GM21576 (cell line): Measurements from ENCODE around the gene PSD2.

Source experiments
- ATAC-seq: cut with Tn5 transposase; IDR thresholded peaks from one replicate; pipeline ENCODE4 v1.9.1; 2021; ENCODE audit warnings: mild to moderate bottlenecking, moderate library complexity; ENCODE audit not compliant: unreplicated experiment

PSD2 gene

DNA sequence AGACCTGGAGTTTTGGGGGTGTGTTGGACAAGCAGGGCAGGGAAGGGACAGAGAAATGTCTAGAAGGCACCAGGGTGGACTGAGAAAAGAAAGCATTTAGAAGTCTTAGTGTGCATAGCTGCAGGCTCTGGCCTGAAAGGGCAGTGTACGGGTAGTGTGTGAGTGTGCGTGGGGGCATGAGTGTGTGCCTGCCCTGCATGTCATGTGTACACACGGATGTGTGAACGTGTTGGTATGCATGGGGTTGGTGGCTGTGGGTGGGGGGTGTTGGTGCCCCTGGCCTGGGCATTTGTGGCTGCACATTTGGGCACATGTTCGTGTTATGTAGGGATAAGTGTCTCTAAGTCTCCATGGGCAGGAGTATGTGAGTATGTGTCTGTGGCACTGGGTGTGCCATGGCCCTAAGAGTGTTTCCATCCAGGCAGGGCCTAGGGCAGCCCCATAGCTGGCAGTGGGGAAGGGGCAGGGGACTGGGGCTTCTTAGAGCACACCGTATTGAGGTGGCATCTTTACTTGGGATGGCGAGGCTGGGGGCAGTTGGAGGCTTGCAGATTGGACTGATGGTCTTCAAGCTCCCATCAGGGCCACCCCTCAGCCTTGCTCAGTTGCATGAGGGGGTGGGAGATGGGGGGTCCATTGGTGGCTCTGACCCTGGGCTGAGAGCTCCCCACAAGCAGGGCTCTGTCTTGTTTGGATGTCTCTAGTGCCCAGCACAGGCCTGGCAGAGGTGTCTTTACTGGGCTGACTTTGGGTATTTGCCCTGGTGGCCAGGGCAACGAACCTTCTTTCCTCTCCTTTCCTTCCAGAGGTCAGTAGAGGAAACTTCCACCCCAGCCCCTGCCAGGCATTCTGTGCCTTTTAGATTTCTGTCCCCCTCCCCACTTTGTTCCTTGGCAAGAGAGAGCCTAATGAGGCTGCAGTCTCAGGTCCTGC is 15.0 kb downstream of the PSD2 start:
- ATAC-seq, result no peak

DNA sequence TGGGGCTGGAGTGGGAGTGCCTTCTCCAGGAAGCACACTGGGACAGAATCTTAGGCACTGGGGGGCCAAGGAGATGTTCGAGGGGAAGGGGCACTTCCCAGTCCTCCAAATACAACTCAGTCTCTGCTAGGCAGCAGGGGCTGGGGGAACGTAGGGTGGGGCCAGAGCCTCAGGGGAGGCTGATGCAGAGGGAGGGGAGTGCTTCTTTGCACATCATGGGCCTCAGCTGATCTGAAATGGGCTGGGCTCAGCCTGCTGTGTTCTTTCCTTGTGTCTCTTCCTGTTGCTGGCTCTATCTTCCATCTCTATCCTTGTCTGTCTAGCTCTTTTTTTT is 15.6 kb downstream of the PSD2 start:
- ATAC-seq, result no peak

DNA sequence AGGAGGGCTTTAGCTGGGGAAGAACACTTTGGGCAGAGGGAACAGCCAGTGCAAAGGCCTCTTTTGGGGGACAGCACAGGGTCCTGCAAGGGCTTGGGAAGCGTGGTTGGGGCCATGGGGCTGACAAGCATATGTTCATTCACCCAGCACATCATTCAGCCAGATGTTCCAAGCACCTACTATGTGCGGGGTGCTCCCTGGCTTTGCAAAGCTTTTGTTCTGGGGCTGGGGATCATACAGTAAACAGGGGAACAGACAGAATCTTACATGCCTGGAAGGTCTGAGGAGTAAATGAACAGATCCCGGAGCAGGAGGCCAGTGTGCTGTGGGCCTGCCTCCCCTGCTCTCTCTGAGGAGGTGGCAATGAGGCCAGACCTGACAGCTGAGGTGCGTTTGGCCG is 16.7 kb downstream of the PSD2 start:
- no peak for ATAC-seq

DNA sequence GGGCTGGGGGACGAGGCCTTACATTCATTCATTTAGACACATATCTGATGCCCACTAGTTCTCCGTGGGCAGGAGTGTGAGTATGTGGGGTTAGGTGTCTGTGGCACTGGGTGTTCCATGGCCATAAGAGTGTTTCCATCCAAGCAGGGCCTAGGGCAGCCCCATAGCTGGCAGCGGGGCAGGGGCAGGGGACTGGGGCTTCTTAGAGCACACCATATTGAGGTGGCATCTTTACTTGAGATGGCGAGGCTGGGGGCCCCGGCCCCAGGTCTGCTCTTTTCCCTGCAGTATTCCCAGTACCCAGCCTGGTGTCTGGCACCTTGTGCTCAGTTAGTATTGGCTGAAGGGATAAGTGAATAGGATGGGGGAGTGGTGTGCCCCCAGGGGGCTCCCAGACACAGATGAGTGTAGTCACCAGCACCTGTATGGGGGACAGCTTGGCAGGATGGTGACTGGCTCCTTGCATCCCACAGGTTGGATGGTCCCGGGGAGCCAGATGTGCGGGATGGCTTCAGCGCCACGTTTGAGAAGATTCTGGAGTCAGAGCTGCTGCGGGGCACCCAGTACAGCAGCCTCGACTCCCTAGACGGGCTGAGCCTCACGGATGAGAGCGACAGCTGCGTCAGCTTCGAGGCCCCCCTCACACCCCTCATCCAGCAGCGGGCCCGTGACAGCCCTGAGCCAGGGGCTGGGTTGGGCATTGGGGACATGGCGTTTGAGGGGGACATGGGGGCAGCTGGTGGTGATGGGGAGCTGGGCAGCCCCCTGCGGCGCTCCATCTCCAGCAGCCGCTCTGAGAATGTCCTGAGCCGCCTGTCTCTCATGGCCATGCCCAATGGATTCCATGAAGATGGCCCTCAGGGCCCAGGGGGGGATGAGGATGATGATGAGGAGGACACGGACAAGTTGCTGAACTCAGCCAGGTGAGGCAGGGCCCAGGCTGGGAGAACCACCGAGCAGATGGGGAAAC is 17.5 kb downstream of the PSD2 start:
- no peak for ATAC-seq

DNA sequence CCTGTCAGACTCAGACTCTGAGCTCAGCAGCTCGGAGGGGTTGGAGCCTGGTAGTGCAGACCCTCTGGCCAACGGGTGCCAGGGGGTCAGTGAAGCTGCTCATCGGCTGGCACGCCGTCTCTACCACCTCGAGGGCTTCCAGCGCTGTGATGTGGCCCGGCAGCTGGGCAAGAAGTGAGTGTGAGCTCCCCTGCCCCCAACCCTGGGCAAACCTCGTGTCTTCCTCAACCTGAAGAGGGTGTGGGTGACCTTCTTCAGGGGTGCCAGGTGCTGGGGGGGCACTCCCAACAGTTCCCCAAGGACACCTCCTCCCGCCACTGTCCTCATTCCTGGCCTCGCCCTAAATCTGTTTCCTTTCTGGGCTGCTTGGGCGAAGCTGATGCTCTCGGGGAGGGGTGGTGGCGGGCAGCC is 18.6 kb downstream of the PSD2 start:
- ATAC-seq, result no peak

DNA sequence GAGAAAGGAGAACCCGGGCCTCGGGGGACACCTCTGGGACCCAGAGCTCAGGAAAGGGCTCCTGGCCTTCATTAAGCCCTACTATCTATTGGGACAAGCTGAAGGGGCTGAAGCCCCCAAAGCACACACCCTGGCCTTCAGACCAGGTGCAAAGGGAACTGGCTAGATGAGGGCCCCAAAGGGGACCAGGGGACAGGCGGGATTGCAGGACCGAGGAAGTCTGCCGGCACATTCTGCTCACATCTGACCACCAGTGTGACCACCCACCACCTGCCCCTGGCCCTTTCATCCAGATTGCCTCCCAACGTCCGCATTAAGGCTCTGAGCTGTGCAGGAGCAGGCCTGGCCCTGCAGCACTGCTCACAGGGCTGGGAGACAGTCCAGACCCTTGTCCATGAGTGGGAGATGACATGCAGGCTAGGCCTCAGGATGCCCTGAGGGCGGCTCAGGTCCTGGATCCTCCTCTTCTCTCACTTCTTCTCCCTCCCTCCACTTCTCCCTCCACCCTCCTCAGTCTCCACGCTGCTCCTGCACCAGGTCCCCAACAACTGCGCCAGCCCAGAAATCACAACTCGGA is 19.2 kb downstream of the PSD2 start:
- no peak for ATAC-seq

DNA sequence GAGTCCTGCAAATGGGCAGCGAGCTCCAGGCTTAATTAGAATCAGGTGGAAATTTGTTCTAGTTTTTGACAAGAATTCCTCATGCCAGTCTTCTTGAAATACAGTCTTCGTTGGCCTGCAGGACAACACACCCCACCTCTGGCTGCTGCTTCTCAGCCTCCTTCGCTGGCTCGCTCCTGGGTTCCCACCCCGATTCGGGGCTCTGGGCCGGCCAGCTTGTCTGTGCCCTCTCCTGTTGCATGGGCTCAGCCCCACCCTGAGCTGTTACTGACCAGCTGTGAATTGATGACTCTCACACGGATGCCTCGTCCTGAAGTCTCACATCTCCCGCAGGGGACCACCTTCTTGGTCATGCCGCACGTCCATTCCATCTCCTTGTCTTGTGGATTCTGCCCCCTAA is 21.0 kb downstream of the PSD2 start:
- ATAC-seq, result no peak

DNA sequence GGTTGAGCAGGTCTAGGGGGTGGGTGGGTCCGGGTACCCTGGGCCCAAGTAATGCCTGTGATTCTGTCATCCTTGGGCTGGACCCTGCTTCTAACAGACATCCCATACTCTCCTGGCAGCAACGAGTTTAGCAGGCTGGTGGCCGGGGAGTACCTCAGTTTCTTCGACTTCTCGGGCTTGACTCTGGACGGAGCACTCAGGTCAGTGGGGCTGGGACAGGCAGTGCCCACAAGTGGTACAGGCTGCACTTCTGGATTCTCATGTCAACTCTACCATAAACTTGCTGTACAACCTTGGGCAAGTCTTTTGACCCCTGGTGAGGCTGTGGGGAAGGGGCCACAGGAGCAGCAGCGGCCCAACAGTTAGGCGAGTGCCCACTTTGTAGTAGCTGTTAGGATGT is 21.8 kb downstream of the PSD2 start:
- ATAC-seq, result no peak

DNA sequence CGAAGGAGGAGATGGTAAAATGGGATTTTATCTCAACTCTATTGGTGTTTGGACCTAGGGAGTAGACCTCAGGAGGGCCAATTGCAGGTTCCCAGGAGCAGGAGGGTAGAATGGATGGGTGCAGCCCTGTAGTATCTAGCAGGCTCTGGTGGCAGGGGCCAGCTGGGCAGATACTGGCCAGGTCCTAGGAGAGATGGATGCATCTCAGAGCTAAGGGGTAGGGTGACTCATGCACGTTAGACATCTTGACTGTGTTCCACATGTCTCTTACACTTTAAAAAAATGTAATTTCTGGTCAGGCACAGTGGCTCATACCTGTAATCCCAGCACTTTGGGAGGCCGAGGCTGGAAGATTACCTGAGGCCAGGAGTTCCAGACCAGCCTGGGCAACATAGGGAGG is 22.4 kb downstream of the PSD2 start:
- no peak for ATAC-seq

DNA sequence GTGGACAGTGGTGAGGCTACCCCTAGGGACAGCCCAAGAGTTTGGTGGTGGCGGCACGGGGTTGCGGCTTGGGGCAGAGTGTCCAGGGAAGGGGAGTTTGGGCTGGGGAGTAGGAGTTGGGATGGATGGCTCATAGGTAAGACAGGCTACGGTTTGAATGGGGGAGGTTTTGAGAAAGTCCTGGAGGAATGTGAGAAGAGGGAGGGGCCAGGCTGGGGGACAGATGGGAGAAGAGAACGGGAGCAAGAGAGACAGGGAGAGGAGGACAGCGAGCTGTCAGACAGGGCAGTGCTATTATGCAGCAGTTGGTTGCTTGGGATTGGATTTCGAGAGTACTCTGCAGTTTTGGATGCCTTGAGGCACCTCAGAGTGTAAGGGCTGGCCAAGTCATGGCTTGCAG is 24.5 kb downstream of the PSD2 start:
- no peak for ATAC-seq

DNA sequence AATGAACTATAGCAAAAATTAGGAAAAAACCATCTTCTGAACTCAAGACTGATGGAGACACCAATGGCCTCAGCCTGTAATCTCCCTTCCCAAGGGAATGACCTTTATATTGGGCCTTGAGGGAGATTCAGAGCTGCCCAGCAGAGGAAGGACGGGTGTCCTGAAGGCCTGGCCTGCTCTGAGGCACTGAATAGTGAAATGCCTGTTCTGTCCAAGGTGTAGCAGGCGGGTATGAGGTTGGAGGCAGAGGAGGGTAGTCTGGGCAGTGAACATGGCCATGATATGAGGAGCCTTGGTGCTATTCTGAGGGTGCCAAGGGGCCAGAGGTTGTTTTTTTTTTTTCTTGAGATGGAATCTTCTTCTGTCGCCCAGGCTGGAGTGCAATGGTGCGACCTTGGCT is 25.0 kb downstream of the PSD2 start:
- no peak for ATAC-seq

DNA sequence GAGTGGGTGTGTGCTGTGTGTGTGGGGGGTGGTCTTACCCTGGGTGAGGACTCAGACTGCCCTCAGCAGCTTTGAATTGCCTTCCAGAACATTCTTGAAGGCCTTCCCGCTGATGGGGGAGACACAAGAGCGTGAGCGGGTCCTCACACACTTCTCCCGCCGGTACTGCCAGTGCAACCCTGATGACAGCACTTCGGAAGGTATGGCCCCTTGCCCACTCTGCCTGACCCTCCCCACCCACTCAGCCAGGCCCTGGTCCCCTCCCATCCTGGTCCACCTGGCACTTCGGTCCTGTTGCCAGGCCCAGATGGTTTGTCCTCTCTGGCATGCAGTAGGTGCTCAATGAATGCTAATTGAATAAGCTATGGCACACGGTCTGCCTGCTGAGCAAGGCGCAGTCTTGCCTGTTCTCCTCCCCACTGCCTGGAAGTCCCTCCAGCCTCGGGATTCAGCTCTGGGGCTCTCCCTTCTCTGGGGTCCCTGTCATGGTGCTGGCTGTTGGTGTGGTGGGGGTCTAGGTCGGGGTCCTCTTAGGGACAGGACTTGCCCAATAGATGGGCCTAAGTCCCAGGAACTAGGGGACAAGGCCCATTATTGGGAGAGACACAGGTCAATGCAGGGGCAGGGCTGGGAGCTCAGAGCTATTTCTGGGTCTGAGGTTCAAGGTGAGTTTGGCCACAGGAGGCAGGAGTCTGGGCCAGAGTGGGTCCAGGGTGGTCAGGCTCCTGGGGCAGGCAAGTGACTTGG is 26.4 kb downstream of the PSD2 start:
- no peak for ATAC-seq

DNA sequence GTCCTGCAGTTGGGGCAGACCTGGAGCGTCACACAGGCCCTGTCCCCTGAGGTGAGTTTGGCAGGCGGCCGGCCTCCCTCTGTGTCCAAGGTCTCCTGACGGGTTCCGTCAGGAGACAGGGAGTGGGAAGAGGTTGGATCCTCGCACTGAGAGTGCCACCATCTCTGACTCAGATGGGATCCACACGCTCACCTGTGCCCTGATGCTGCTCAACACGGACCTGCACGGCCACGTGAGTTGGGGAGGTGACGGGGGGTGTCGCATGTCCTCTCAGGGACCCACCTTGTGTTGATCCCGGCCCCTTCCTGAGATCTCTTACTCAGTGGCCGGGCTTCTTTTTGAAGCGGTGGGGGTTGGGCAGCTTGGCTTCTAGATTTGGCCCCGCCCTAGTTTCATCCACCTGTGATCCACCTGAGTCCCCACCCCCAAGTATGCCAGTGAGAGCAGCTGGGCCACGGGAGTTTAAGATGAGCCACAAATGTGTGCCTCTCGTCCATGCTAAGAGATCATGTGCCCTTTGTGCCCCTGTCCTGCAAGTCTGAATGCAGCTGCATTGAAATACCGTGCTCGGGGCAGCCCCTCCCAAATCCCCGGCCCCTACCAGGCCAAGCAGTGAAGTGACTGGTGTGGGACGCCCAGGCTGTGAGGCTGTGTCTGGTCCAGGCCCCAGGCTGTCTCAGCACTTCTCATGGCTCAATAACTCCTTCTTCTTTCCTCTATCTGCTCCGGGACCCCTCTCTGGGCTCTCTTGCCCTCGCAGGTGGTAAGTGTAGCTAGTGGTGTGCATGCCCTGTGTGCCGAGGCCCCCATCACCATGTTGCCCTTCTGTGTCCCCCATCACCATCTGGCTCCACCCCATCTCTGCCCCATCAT is 27.2 kb downstream of the PSD2 start:
- ATAC-seq, result no peak

DNA sequence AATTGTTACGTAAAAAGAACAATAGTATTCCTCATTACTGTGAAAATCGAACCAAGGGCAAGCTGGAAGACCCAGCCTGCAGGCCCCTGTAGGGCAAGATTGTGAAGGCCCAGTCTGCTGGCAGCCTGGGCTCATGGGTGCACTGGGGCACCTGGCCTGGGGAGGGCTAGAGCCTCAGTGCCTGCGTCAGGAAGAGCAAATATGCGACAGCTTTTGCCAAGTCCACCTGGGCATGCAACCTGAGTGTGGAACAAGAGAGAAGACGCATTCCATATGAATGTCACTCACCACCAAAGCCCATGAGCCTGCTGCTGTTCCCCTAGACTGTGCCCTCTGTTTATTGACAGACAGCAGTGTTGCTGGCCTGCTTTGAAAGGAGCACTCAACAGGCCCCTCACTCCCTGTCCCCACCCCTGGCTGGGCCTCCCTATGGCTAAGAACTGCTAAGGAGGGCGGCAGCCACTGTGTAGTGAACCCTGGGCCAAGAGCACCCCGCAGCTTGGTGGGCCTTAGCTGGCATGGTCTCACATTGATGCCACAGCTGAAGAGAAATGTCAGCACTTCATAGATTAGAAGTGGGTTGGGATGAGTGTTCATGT is 28.2 kb downstream of the PSD2 start:
- no peak for ATAC-seq

DNA sequence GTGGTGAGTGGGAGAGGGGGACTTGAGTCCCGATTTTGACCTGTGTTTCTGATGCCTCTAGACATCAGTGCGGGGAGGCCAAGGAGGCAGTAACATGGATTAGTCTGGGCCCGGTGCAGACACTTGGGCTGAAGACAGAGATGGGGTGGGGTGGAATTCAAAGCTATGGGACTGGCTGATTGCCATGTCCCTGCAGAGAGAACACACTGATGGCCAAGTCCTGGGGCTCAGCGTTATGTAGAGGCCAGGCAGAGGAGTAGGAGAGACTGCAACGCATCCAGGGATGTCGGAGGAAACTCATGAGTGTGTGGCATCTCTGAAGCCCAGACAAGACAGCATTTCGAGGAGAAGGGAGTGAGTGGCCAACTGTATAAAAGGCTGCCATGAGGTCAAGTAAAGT is 30.1 kb downstream of the PSD2 start:
- ATAC-seq, result no peak

DNA sequence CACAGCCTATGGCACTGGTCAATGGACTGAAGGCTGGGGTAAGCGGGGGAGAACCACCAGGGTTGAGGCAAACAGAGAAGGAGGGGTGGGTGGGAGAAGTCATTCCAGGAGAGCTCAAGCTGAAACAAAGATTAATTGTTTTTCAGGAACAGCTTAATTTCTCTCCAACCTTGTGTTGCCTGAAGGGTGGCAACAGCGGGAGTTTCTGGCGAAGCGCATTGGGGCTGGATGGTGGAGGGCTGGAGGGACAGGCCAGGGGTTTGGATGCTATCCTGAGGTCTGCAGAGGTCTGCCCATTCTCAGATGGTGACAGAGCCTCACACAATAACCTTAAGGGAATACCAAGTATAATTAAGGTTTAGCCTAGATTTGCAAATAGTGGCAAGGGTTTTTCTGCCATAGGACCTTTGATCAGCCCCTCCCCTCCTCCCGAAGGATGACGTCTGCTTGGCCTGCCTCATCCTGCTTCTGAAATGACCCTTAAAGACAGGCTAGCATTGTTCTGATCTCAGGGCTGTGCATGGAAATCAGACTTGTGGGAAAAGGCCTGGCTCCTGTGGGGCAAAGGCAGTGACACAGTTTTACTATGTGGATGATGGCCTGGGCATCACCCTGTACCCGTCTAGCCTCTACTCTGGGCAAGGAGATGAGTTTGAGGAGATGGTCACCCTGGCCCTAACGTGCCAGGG is 32.7 kb downstream of the PSD2 start:
- ATAC-seq, result no peak

DNA sequence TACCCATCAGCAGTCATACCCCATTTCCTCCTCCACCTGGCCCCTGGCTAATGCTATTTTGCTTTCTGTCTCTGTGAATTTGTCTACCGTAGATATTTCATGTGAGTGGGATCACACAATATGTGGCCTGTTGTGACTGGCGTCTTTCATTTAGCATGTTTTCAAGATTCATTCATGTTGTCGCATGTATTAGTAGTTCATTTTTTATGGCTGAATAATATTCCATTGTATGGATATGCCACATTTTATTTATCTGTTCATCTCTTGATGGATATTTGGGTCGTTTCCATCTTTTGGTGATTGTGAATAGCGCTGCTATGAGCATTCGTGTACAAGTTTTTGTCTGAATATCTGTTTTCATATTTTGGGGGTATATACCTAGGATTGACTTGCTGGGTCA is 33.9 kb downstream of the PSD2 start:
- no peak for ATAC-seq

DNA sequence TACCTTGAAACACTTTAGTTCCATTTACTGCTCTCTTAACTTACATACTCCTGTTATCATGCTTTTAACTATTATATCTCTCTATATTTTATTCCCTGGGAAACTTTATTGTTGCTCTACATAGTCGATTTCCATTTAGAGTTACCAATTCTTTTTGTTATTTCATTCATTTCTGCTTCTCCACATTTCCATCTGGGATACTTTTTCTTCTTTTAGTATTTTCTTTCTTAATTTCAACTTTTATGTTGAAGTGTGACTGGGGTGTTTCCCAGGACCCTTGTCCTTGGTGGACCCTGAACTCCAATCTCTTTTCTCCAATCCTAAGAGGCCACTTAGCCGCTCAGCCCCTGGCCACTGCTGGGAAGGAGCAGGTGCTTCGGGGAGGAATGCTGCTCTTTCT is 36.0 kb downstream of the PSD2 start:
- ATAC-seq, result no peak

DNA sequence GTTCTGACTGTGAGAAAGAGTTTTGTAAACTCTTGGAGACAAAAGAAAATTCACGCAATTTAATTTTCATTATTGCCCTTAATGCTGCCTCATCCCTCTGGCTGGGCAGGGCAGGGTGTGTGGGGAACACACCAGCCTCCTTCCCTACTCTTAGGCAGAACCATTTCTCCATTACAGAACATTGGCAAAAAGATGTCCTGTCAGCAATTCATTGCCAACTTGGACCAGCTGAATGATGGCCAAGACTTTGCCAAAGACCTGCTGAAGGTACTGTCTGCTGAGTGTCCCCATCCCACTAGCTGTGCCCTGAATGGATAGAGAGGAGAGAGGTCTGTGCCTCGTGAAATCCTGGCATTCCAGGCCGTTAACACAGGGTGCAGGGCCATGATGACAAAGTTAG is 37.9 kb downstream of the PSD2 start:
- no peak for ATAC-seq
